H1 (cell line): ENCODE measurements around the gene SLC12A5. TPM values are rescaled to one million over a fixed set of nuclear protein-coding genes. Genes with fewer than 3 reads are reported as not detected.

Experiments used
- CTCF ChIA-PET: fragments of 300-600 bp; sonication (Branson Sonifier 250); formaldehyde crosslinking; loops from one replicate; lab custom pipeline; 2021; ENCODE audit not compliant: partially characterized antibody; lab: Charles Lee
- POLR2A ChIA-PET: fragments of 300-600 bp; sonication (Branson Sonifier 250); formaldehyde crosslinking; loops from one replicate; lab custom pipeline; 2021; ENCODE audit warnings: inconsistent platforms; ENCODE audit not compliant: partially characterized antibody; lab: Charles Lee
- DNase-seq, 2 experiments: peaks; one replicate each; pipeline versions ENCODE4 v3.0.0 to v3.0.0-alpha.2; 2010 to 2022; ENCODE audit warnings: low spot score in 2 of 2, low read depth in 1 of 2, mixed read lengths in 1 of 2
- FAIRE-seq: peaks from 2 replicates; lab custom pipeline; 2011; peaks lifted over from hg19 to GRCh38; lab: Jason Lieb, UNC
- H2AFZ ChIP-seq: 2 replicates; pipeline ENCODE4 v1.8.1; 2012; ENCODE audit warnings: low read length, inconsistent platforms
- H2AK5ac ChIP-seq: 2 replicates; pipeline ENCODE4 v1.6.1; 2013; ENCODE audit warnings: low read depth, low read length
- H2BK120ac ChIP-seq: replicated peaks from 2 replicates; pipeline ENCODE3; 2013; ENCODE audit warnings: low read depth, low read length, inconsistent platforms
- H2BK12ac ChIP-seq: 2 replicates; pipeline ENCODE4 v1.6.1; 2013; ENCODE audit warnings: low read depth, low read length
- H2BK15ac ChIP-seq: 2 replicates; pipeline ENCODE4 v1.6.1; 2013; ENCODE audit warnings: low read length
- H2BK20ac ChIP-seq: 2 replicates; pipeline ENCODE4 v1.6.1; 2013; ENCODE audit warnings: low read length
- H2BK5ac ChIP-seq: 2 replicates; pipeline ENCODE4 v1.6.1; 2013; ENCODE audit warnings: low read depth, low read length
- H3K14ac ChIP-seq: 2 replicates; pipeline ENCODE4 v1.6.1; 2013; ENCODE audit warnings: inconsistent platforms; ENCODE audit not compliant: insufficient read length
- H3K18ac ChIP-seq: 2 replicates; pipeline ENCODE4 v1.6.1; 2013; ENCODE audit warnings: low read length; ENCODE audit errors: extremely low read depth
- H3K23ac ChIP-seq: 2 replicates; pipeline ENCODE4 v1.6.1; 2013; ENCODE audit warnings: inconsistent platforms; ENCODE audit not compliant: insufficient read length
- H3K23me2 ChIP-seq: 2 replicates; pipeline ENCODE4 v1.6.1; 2013; ENCODE audit warnings: low read depth, low read length
- H3K27ac ChIP-seq: 2 replicates; pipeline ENCODE4 v1.6.1; 2011; ENCODE audit warnings: low read depth, low read length, inconsistent platforms
- H3K27me3 ChIP-seq, 4 experiments: replicated peaks in 1 of 4; 1 replicate in 1 of 4; 2 replicates in 3 of 4; pipeline versions ENCODE4 v1.6.1 to v1.8.1; 2011 to 2013; ENCODE audit warnings: low read length in 3 of 4, mild to moderate bottlenecking in 3 of 4, inconsistent platforms in 2 of 4, mixed read lengths in 2 of 4, moderate library complexity in 1 of 4; ENCODE audit not compliant: control insufficient read depth in 3 of 4, insufficient read depth in 3 of 4; ENCODE audit errors: extremely low read depth in 1 of 4
- H3K36me3 ChIP-seq, 4 experiments: 2 replicates each; pipeline versions ENCODE4 v1.6.1 to v1.8.1; 2011 to 2013; ENCODE audit warnings: mild to moderate bottlenecking in 4 of 4, low read length in 3 of 4, moderate library complexity in 2 of 4, control low read depth in 1 of 4, inconsistent platforms in 1 of 4; ENCODE audit not compliant: insufficient read depth in 4 of 4, control insufficient read depth in 2 of 4
- H3K4ac ChIP-seq: replicated peaks from 2 replicates; pipeline ENCODE3; 2013; ENCODE audit warnings: low read length, low read depth, mixed read lengths, inconsistent platforms; ENCODE audit not compliant: insufficient read length
- H3K4me1 ChIP-seq, 4 experiments: replicated peaks in 1 of 4; 1 replicate in 1 of 4; 2 replicates in 3 of 4; pipeline versions ENCODE4 v1.6.1 to v1.8.1; 2011 to 2013; ENCODE audit warnings: low read length in 3 of 4, inconsistent platforms in 2 of 4, mixed read lengths in 1 of 4; ENCODE audit not compliant: insufficient read depth in 4 of 4, control insufficient read depth in 3 of 4
- H3K4me2 ChIP-seq, 2 experiments: 2 replicates each; pipeline versions ENCODE4 v1.6.1 to v1.8.1; 2011 to 2013; ENCODE audit warnings: low read depth in 2 of 2, low read length in 2 of 2, control low read depth in 1 of 2, inconsistent platforms in 1 of 2, mild to moderate bottlenecking in 1 of 2; ENCODE audit not compliant: insufficient read depth in 1 of 2
- H3K4me3 ChIP-seq, 4 experiments: fragments of 200-600, 300-600 bp in 1 of 4; sonication (generic), shearing (Covaris generic), sonication (Bioruptor Twin) in 1 of 4; 2 replicates each; pipeline versions ENCODE4 v1.5.1 to v1.8.1; 2011 to 2016; ENCODE audit warnings: low read length in 4 of 4, low read depth in 3 of 4, control low read depth in 2 of 4, inconsistent platforms in 2 of 4, mild to moderate bottlenecking in 2 of 4, mixed read lengths in 1 of 4, moderate library complexity in 1 of 4; ENCODE audit not compliant: insufficient read depth in 2 of 4; ENCODE audit errors: extremely low read depth in 1 of 4
- H3K56ac ChIP-seq: replicated peaks from 2 replicates; pipeline ENCODE3; 2013; ENCODE audit warnings: low read depth, mild to moderate bottlenecking, mixed read lengths, low read length, inconsistent platforms; ENCODE audit not compliant: insufficient read length
- H3K79me1 ChIP-seq: 2 replicates; pipeline ENCODE4 v1.6.1; 2013; ENCODE audit warnings: low read depth, low read length, control low read depth
- H3K79me2 ChIP-seq, 2 experiments: 2 replicates each; pipeline versions ENCODE4 v1.6.1 to v1.8.1; 2012 to 2013; ENCODE audit warnings: low read length in 2 of 2, mild to moderate bottlenecking in 2 of 2, inconsistent platforms in 1 of 2; ENCODE audit not compliant: insufficient read depth in 2 of 2, control insufficient read depth in 1 of 2
- H3K9ac ChIP-seq, 4 experiments: replicated peaks in 1 of 4; 1 replicate in 1 of 4; 2 replicates in 3 of 4; pipeline versions ENCODE4 v1.6.1 to v1.8.1; 2011 to 2013; ENCODE audit warnings: low read depth in 3 of 4, low read length in 3 of 4, control low read depth in 2 of 4, mild to moderate bottlenecking in 2 of 4, moderate library complexity in 2 of 4, inconsistent platforms in 1 of 4; ENCODE audit errors: extremely low read depth in 1 of 4
- H3K9me3 ChIP-seq, 2 experiments: 2 replicates each; pipeline versions ENCODE4 v1.6.1 to v1.8.1; 2012 to 2013; ENCODE audit warnings: mild to moderate bottlenecking in 2 of 2, moderate library complexity in 2 of 2, control low read depth in 1 of 2, inconsistent platforms in 1 of 2, low read depth in 1 of 2, low read length in 1 of 2, mixed read lengths in 1 of 2; ENCODE audit not compliant: insufficient read depth in 2 of 2
- H4K20me1 ChIP-seq, 2 experiments: replicated peaks in 1 of 2; 2 replicates each; pipeline versions ENCODE3 to v1.8.1; 2011 to 2013; ENCODE audit warnings: inconsistent platforms in 2 of 2, low read length in 2 of 2, mild to moderate bottlenecking in 1 of 2; ENCODE audit not compliant: insufficient read depth in 2 of 2, control insufficient read depth in 1 of 2
- H4K5ac ChIP-seq: 2 replicates; pipeline ENCODE4 v1.6.1; 2013; ENCODE audit warnings: low read length, low read depth, mixed read lengths, inconsistent platforms; ENCODE audit not compliant: insufficient read length
- H4K8ac ChIP-seq: 2 replicates; pipeline ENCODE4 v1.8.0; 2013; ENCODE audit warnings: mild to moderate bottlenecking, moderate library complexity, low read length, inconsistent platforms; ENCODE audit not compliant: insufficient read depth; ENCODE audit errors: extremely low read depth
- H4K91ac ChIP-seq: replicated peaks from 2 replicates; pipeline ENCODE3; 2013; ENCODE audit warnings: low read length, mixed read lengths, inconsistent platforms; ENCODE audit not compliant: insufficient read length
- BACH1 ChIP-seq: IDR thresholded peaks from 2 replicates; pipeline ENCODE4 v1.6.1; 2012; ENCODE audit warnings: low read length, improper control_type of control experiment
- CTBP2 ChIP-seq: IDR thresholded peaks from 2 replicates; pipeline ENCODE4 v1.7.0; 2011; ENCODE audit warnings: borderline replicate concordance, mild to moderate bottlenecking, moderate library complexity, mixed read lengths, low read length; ENCODE audit not compliant: insufficient read depth, insufficient read length
- RNF2 ChIP-seq: fragments of 200-900, 300-1000 bp; sonication (generic); IDR thresholded peaks from 2 replicates; pipeline ENCODE4 v1.7.1; 2016; ENCODE audit warnings: borderline replicate concordance, low read depth, mild to moderate bottlenecking, antibody characterized with exemption, low read length; ENCODE audit not compliant: poor library complexity, severe bottlenecking; ENCODE audit errors: missing control alignments
- RXRA ChIP-seq: IDR thresholded peaks from 2 replicates; pipeline ENCODE4 v1.6.1; 2011; ENCODE audit warnings: low read depth, mild to moderate bottlenecking, low read length, moderate library complexity; ENCODE audit not compliant: insufficient read depth
- SP1 ChIP-seq: IDR thresholded peaks from 2 replicates; pipeline ENCODE4 v1.6.1; 2011; ENCODE audit warnings: low read depth, low read length
- SP2 ChIP-seq: IDR thresholded peaks from 2 replicates; pipeline ENCODE4 v1.6.1; 2012; ENCODE audit warnings: mild to moderate bottlenecking, low read length, inconsistent platforms
- SRF ChIP-seq: IDR thresholded peaks from 2 replicates; pipeline ENCODE4 v1.6.1; 2011; ENCODE audit warnings: mild to moderate bottlenecking, low read depth, low read length, moderate library complexity
- TAF7 ChIP-seq: optimal IDR thresholded peaks from 2 replicates; pipeline ENCODE3; 2011; ENCODE audit warnings: low read depth, mild to moderate bottlenecking, inconsistent platforms, low read length, moderate library complexity, borderline replicate concordance
- WGBS, 2 experiments: shearing (Covaris generic) in 1 of 2; methylation state at CpG; one replicate each; pipeline versions ENCODE4 v1.1.6 to v1.1.7; 2013 to 2015; ENCODE audit warnings: low lambda C conversion rate in 2 of 2, mixed read lengths in 2 of 2, inconsistent platforms in 1 of 2, low coverage in 1 of 2, missing lambda C conversion rate in 1 of 2; ENCODE audit not compliant: insufficient replicate concordance in 2 of 2, insufficient coverage in 1 of 2, insufficient read length in 1 of 2; ENCODE audit errors: extremely low coverage in 1 of 2, missing lambda C conversion rate in 1 of 2; 5-methylcytosine and 5-hydroxymethylcytosine counted together
- polyA plus RNA-seq, 7 experiments: library from polyadenylated mRNA; depleted of rRNA in 3 of 7; stranded (reverse) in 5 of 7; unstranded in 2 of 7; fragments of >200 nt in 5 of 7; fragments of 200-250 nt in 2 of 7; gene quantifications; 1 replicate in 5 of 7; 2 replicates in 1 of 7; 4 replicates in 1 of 7; pipeline versions ENCODE4 v1.2.1 to v1.2.3, GENCODE V29; 2011 to 2013; ENCODE audit warnings: missing spikeins in 2 of 7, mixed read lengths in 2 of 7
- total RNA-seq: library from RNA; stranded (reverse); fragmentation: NEBNext Ultra II Directional; extraction: Animal tissue kit (Norgen Biotek cat#: 25700); gene quantifications from 2 replicates; pipeline ENCODE4 v1.2.1, GENCODE V29; 2021
- TF ChIP-seq, protein P1 (sequence below): IDR thresholded peaks from 2 replicates; pipeline ENCODE4 v1.6.1; 2012; ENCODE audit warnings: inconsistent platforms

The SLC12A5 gene
- total and polyA plus RNA-seq, 2 of the 8 experiments (the other 6 are each of a cell fraction or from before 2014, with no cell fraction given), result 1.9 to 7.3 TPM

DNA sequence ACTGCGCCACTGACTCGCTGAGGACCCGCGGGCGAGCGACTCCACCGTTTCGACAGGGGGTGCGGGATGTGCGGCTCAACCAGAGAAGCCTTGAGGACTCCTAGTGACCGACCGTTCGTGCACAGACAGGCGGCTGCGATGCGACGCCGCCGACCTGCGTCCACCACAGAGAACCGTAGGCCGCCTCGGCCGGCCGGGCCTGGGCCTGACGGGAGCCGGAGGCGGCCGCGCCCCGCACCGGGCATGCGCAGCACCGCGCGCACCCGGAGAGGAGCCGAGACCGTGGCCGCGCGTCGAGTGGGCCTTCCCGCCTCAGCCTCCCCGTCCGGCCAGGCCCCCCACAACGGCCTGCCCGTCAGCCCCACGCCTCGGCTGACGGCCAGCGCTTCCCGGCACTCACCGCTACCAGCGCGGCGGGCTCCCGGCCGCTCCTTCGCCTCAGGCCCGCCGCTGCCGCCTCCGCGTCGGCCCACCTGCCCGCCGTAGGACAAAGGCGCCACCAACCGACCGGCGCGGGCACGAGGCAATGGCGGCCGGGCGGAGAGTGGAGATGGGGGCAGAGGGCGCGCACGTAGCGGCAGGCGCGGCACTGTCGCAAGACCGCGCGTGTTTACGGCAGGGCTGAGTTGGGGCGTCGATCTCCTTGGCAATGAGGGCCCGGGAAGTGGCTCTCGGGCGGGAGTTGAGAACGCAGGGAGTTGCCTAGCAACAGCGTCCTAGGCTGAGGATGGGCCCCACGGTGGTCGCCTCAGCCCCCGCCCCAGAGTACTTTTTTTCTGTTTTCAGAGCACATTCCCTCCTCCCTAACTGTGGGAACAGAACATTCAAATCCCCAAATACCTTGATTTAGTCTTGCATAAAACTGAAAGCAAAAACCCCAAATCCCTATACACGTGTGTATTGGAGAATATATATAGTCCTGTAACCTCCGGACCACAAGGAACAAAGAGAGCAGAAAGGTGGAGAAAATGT is 60.7 kb downstream of the SLC12A5 start, which contains the start of gene NCOA5:
NCOA5 (minus strand) TSS at position 546 of the 972 bp plus-strand sequence. CDS start 10,538 bp downstream, outside the sequence.
- Histone ChIP-seq H3K9me3 (no peaks in the 10 kb centered on the region; a peak in 1 of 4 replicates), H2BK20ac (no peak within 1 kb of the TSS), H3K18ac (peak within 1 kb of the TSS; percentile 93), H3K14ac (no peak within 1 kb of the TSS), H3K9ac (peak within 1 kb of the TSS; percentile 85 to 100 (median 98)), H2BK15ac (no peak within 1 kb of the TSS), H3K4me3 (peak within 1 kb of the TSS; percentile 78 to 97 (median 84)), H2AK5ac (no peak within 1 kb of the TSS), H3K27me3 (no peaks in the 10 kb centered on the region), H2BK12ac (no peak within 1 kb of the TSS), H3K36me3 (no peaks in the 10 kb centered on the region), H4K8ac (peak within 1 kb of the TSS; percentile 100), H3K4ac (no peak within 1 kb of the TSS), H3K79me2 (peaks cover 14 to 44% of the 10 kb centered on the region in 2 experiments), H2BK5ac (peak within 1 kb of the TSS; percentile 87), H2AFZ (no peak within 1 kb of the TSS; the same call in 1 of the 2 replicates), H4K5ac (peak within 1 kb of the TSS; percentile 98), H2BK120ac (no peak within 1 kb of the TSS), H4K91ac (peak within 1 kb of the TSS; percentile 96), H3K27ac (peak within 1 kb of the TSS; percentile 99), H4K20me1 (peaks cover 9 to 11% of the 10 kb centered on the region in 2 experiments), H3K23ac (no peak within 1 kb of the TSS), H3K4me2 (peak within 1 kb of the TSS; percentile 69 to 90), H3K79me1 (peaks cover 5% of the 10 kb centered on the region; the same call in 1 of the 2 replicates), H3K56ac (peak within 1 kb of the TSS; percentile 86), H3K23me2 (no peaks in the 10 kb centered on the region; the same call in 1 of the 2 replicates), H3K4me1 (peaks cover 0 to 6% (median 2%) of the 10 kb centered on the region in 4 experiments; a peak in 4 of 7 replicates)
- DNase-seq (peak; percentile 80 to 92), FAIRE-seq (no peak)
- CTCF ChIA-PET, result interaction anchor here (1.0 to 2.4 kb wide), 4 partner anchors 9 to 67 kb away, joined by 3 to 10 read pairs (median 4); no protein-coding TSS in a partner anchor
- POLR2A ChIA-PET, result interaction anchor here (0.6 to 2.5 kb wide), 16 partner anchors 10 to 241 kb away, joined by 3 to 32 read pairs (median 4); partner anchors contain the start of gene CD40
- WGBS, 2 experiments, result 5% methylated on average over 56 of the region's 100 CpGs; no CpG with 5 or more reads in 1 of the 2 experiments
- TF ChIP-seq, protein P1, sequence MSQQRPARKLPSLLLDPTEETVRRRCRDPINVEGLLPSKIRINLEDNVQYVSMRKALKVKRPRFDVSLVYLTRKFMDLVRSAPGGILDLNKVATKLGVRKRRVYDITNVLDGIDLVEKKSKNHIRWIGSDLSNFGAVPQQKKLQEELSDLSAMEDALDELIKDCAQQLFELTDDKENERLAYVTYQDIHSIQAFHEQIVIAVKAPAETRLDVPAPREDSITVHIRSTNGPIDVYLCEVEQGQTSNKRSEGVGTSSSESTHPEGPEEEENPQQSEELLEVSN, result peak; percentile 57; the same call in 1 of the 2 replicates
- TF ChIP-seq RNF2 (no peak), TAF7 (peak; percentile 93), RXRA (no peak), SRF (no peak), SP2 (no peak), BACH1 (no peak), SP1 (no peak), CTBP2 (no peak)
